GM18520 (cell line): Measurements from ENCODE around the gene ST3GAL3.
"Not testable (repeated sequence)": the region's sequence is repeated elsewhere in the genome, so short reads cannot be mapped to it uniquely, and the experiment has no call there.

ENCODE experiments used
- ATAC-seq: cut with Tn5 transposase; IDR thresholded peaks from one replicate; pipeline ENCODE4 v1.9.1; 2021; ENCODE audit not compliant: unreplicated experiment

The ST3GAL3 gene

GRCh38 chr1:43753422-43753821, 46.1 kb downstream of the ST3GAL3 start:
- no peak for ATAC-seq

GRCh38 chr1:43754892-43755291, 47.6 kb downstream of the ST3GAL3 start:
- ATAC-seq = no peak

- ATAC-seq = no peak
These were observed 50.2 kb downstream of the ST3GAL3 start for GRCh38 chr1:43757343-43758053.

- ATAC-seq = no peak
These were observed 53.5 kb downstream of the ST3GAL3 start for GRCh38 chr1:43760745-43761317.

- ATAC-seq = no peak
These were observed 56.2 kb downstream of the ST3GAL3 start for GRCh38 chr1:43763497-43763973.

- ATAC-seq = no peak
These were observed 57.2 kb downstream of the ST3GAL3 start for GRCh38 chr1:43764581-43764980.

- no peak for ATAC-seq
These were observed 58.9 kb downstream of the ST3GAL3 start for GRCh38 chr1:43766086-43766784.

- no peak for ATAC-seq
These were observed 59.6 kb downstream of the ST3GAL3 start for GRCh38 chr1:43766818-43767525.

- ATAC-seq = no peak
These were observed 60.8 kb downstream of the ST3GAL3 start for GRCh38 chr1:43768168-43768567.

GRCh38 chr1:43769350-43769908, 62.1 kb downstream of the ST3GAL3 start:
- no peak for ATAC-seq

GRCh38 chr1:43770111-43770510, 62.8 kb downstream of the ST3GAL3 start:
- no peak for ATAC-seq

GRCh38 chr1:43772978-43773377, 65.6 kb downstream of the ST3GAL3 start:
- ATAC-seq = no peak

GRCh38 chr1:43773821-43774220, 66.5 kb downstream of the ST3GAL3 start:
- no peak for ATAC-seq

GRCh38 chr1:43774359-43774758, 67.0 kb downstream of the ST3GAL3 start:
- no peak for ATAC-seq

- no peak for ATAC-seq
These were observed 68.9 kb downstream of the ST3GAL3 start for GRCh38 chr1:43776043-43776761.

GRCh38 chr1:43777916-43778315, 70.6 kb downstream of the ST3GAL3 start:
- ATAC-seq = not testable (repeated sequence)

GRCh38 chr1:43779266-43779665, 71.9 kb downstream of the ST3GAL3 start:
- no peak for ATAC-seq

- ATAC-seq = no peak
These were observed 72.6 kb downstream of the ST3GAL3 start for GRCh38 chr1:43779805-43780403.

- no peak for ATAC-seq
These were observed 74.2 kb downstream of the ST3GAL3 start for GRCh38 chr1:43781574-43781973.

GRCh38 chr1:43783096-43783670, 75.8 kb downstream of the ST3GAL3 start:
- ATAC-seq = no peak
